NCI-H2227 (cell line): Measurements from ENCODE around the gene NECTIN1.

Experiments
- DNase-seq: peaks from one replicate; lab custom pipeline; 2025; ENCODE audit not compliant: unreplicated experiment; lab: John Stamatoyannopoulos, UW

NECTIN1 gene

GRCh38 chr11:119755356-119756071, 26.5 kb upstream of the NECTIN1 start:
- DNase-seq, result no peak

GRCh38 chr11:119754656-119755355, 25.8 kb upstream of the NECTIN1 start:
- DNase-seq, result no peak

GRCh38 chr11:119754199-119754598, 25.2 kb upstream of the NECTIN1 start:
- no peak for DNase-seq

- no peak for DNase-seq
These were observed 23.9 kb upstream of the NECTIN1 start for GRCh38 chr11:119752946-119753345.

GRCh38 chr11:119752345-119752871, 23.4 kb upstream of the NECTIN1 start:
- DNase-seq, result no peak

GRCh38 chr11:119750056-119750455, 21.1 kb upstream of the NECTIN1 start:
- DNase-seq, result no peak

GRCh38 chr11:119749006-119749565, 20.1 kb upstream of the NECTIN1 start:
- DNase-seq, result no peak

GRCh38 chr11:119747868-119748660, 19.1 kb upstream of the NECTIN1 start:
- DNase-seq, result no peak

GRCh38 chr11:119745776-119746535, 17.0 kb upstream of the NECTIN1 start:
- no peak for DNase-seq

- no peak for DNase-seq
These were observed 16.1 kb upstream of the NECTIN1 start for GRCh38 chr11:119745112-119745511.

- DNase-seq, result no peak
These were observed 15.6 kb upstream of the NECTIN1 start for GRCh38 chr11:119744577-119744976.

- DNase-seq, result no peak
These were observed 14.0 kb upstream of the NECTIN1 start for GRCh38 chr11:119743006-119743405.

- peak; percentile 85 for DNase-seq
These were observed 13.4 kb upstream of the NECTIN1 start for GRCh38 chr11:119742263-119742861.

- no peak for DNase-seq
These were observed 12.6 kb upstream of the NECTIN1 start for GRCh38 chr11:119741369-119742262.

GRCh38 chr11:119739975-119740374, 11.0 kb upstream of the NECTIN1 start:
- DNase-seq, result no peak

GRCh38 chr11:119739021-119739703, 10.2 kb upstream of the NECTIN1 start:
- DNase-seq, result peak; percentile 22

GRCh38 chr11:119738059-119738439, 9.0 kb upstream of the NECTIN1 start:
- DNase-seq, result no peak

- DNase-seq, result no peak
These were observed 8.5 kb upstream of the NECTIN1 start for GRCh38 chr11:119737366-119738058.
